HFFc6 (cell line): ENCODE measurements around the gene UTP15. TPM values are rescaled to one million over a fixed set of nuclear protein-coding genes. Genes with fewer than 3 reads are reported as not detected.

Experiments used
- DNase-seq: peaks from one replicate; pipeline ENCODE4 v3.0.0-alpha.2; 2018
- H3K27ac Mint-ChIP-seq: 2 replicates; pipeline ENCODE4 v1.8.0; 2020; ENCODE audit warnings: mild to moderate bottlenecking, mixed read lengths
- H3K27me3 Mint-ChIP-seq: 2 replicates; pipeline ENCODE4 v1.8.0; 2021; ENCODE audit warnings: mild to moderate bottlenecking, moderate library complexity, mixed read lengths; ENCODE audit not compliant: insufficient read depth
- H3K36me3 Mint-ChIP-seq: 2 replicates; pipeline ENCODE4 v1.8.0; 2021; ENCODE audit warnings: low read depth, mixed read lengths
- H3K4me1 Mint-ChIP-seq: 2 replicates; pipeline ENCODE4 v1.8.0; 2020; ENCODE audit warnings: low read depth, mixed read lengths
- H3K4me3 Mint-ChIP-seq: 2 replicates; pipeline ENCODE4 v1.8.0; 2020; ENCODE audit warnings: mild to moderate bottlenecking, moderate library complexity, mixed read lengths
- H3K9me3 Mint-ChIP-seq: 2 replicates; pipeline ENCODE4 v1.8.0; 2020; ENCODE audit warnings: mild to moderate bottlenecking, mixed read lengths
- CTCF ChIP-seq: fragments of 200-600 bp; sonication (generic); IDR thresholded peaks from 2 replicates; pipeline ENCODE4 v1.5.0; 2021; ENCODE audit warnings: antibody characterized with exemption, mild to moderate bottlenecking
- total RNA-seq, 6 experiments: library from RNA; stranded (reverse); fragmentation: NEBNext Ultra II Directional; extraction: Animal tissue kit (Norgen Biotek cat#: 25700); gene quantifications; 2 replicates in 1 of 6; 3 replicates in 5 of 6; pipeline ENCODE4 v1.2.3, GENCODE V29; 2021

UTP15 gene
- total RNA-seq, 6 experiments from 2014 or later, result 20.2 to 25.6 (median 24.6) TPM

GRCh38 chr5:73623060-73623459, 57.5 kb downstream of the UTP15 start:
- no peak overlapping the region for H3K27ac Mint-ChIP-seq
- no peaks in the 10 kb centered on the region for H3K36me3 Mint-ChIP-seq
- TF ChIP-seq CTCF, result no peak
- no peaks in the 10 kb centered on the region for H3K27me3 Mint-ChIP-seq
- no peak for DNase-seq
- H3K4me1 Mint-ChIP-seq, result peaks cover 38% of the 10 kb centered on the region
- no peak overlapping the region for H3K4me3 Mint-ChIP-seq
- H3K9me3 Mint-ChIP-seq, result no peaks in the 10 kb centered on the region

GRCh38 chr5:73623901-73624404, 58.4 kb downstream of the UTP15 start:
- peaks cover under 1% of the 10 kb centered on the region; the same call in 1 of the 2 replicates for H3K27me3 Mint-ChIP-seq
- no peaks in the 10 kb centered on the region for H3K36me3 Mint-ChIP-seq
- DNase-seq, result no peak
- no peak for TF ChIP-seq CTCF
- no peak overlapping the region for H3K27ac Mint-ChIP-seq
- H3K9me3 Mint-ChIP-seq, result no peaks in the 10 kb centered on the region
- no peak overlapping the region for H3K4me3 Mint-ChIP-seq
- H3K4me1 Mint-ChIP-seq, result peaks cover 43% of the 10 kb centered on the region

GRCh38 chr5:73624888-73625287, 59.3 kb downstream of the UTP15 start:
- H3K36me3 Mint-ChIP-seq, result no peaks in the 10 kb centered on the region
- no peak for TF ChIP-seq CTCF
- H3K4me3 Mint-ChIP-seq, result no peak overlapping the region; the same call in 1 of the 2 replicates
- no peak for DNase-seq
- peaks cover 1% of the 10 kb centered on the region; the same call in 1 of the 2 replicates for H3K27me3 Mint-ChIP-seq
- H3K27ac Mint-ChIP-seq, result no peak overlapping the region
- H3K4me1 Mint-ChIP-seq, result peaks cover 41% of the 10 kb centered on the region
- H3K9me3 Mint-ChIP-seq, result no peaks in the 10 kb centered on the region

GRCh38 chr5:73625372-73625943, 59.9 kb downstream of the UTP15 start:
- H3K4me1 Mint-ChIP-seq, result peaks cover 38% of the 10 kb centered on the region
- TF ChIP-seq CTCF, result no peak
- H3K9me3 Mint-ChIP-seq, result no peaks in the 10 kb centered on the region
- peak overlapping the region; percentile 62 for H3K27ac Mint-ChIP-seq
- peak overlapping the region; percentile 85 for H3K4me3 Mint-ChIP-seq
- no peak for DNase-seq
- H3K36me3 Mint-ChIP-seq, result no peaks in the 10 kb centered on the region
- H3K27me3 Mint-ChIP-seq, result peaks cover 1% of the 10 kb centered on the region; the same call in 1 of the 2 replicates

- H3K4me3 Mint-ChIP-seq, result peak within 1 kb of the TSS; percentile 85
- TF ChIP-seq CTCF, result no peak
- no peaks in the 10 kb centered on the region for H3K9me3 Mint-ChIP-seq
- H3K27me3 Mint-ChIP-seq, result peaks cover 1% of the 10 kb centered on the region; the same call in 1 of the 2 replicates
- no peaks in the 10 kb centered on the region for H3K36me3 Mint-ChIP-seq
- peak within 1 kb of the TSS; percentile 62 for H3K27ac Mint-ChIP-seq
- DNase-seq, result peak; percentile 29
- H3K4me1 Mint-ChIP-seq, result peaks cover 38% of the 10 kb centered on the region
Observed at GRCh38 chr5:73625944-73626811, 60.6 kb downstream of the UTP15 start, which contains the start of gene ARHGEF28. TSS of gene ARHGEF28 (plus strand) at chr5:73626196. CDS start at chr5:73684852, 58,656 bp downstream.
